ENCODE data around the gene PLXDC1.
"Not testable (repeated sequence)": the region's sequence is repeated elsewhere in the genome, so short reads cannot be mapped to it uniquely, and the experiment has no call there.

The PLXDC1 gene

GRCh38 chr17:39054111-39054645, 97.3 kb downstream of the PLXDC1 start:
- Histone ChIP-seq H3K4me1 (ENCODE audit: control insufficient read depth, insufficient read depth, low read length) (no peaks in the 10 kb centered on the region), H3K27ac (ENCODE audit: extremely low read depth, low read depth, low read length) (no peak overlapping the region), H3K4me3 (ENCODE audit: low read depth, low read length) (no peak overlapping the region), H3K9me3 (ENCODE audit: control insufficient read depth, insufficient read depth, low read depth, low read length) (no peaks in the 10 kb centered on the region), H3K36me3 (ENCODE audit: control insufficient read depth in 2 of 2, insufficient read depth in 1 of 2, low read length in 2 of 2) (no peaks in the 10 kb centered on the region)
- ChIA-PET POLR2A (interaction anchor here (1.2 kb wide), 1 partner anchor 99 kb away, joined by 3 read pairs; no protein-coding TSS in a partner anchor), CTCF (interaction anchor here (1.1 kb wide), 1 partner anchor 10 kb away, joined by 3 read pairs; no protein-coding TSS in a partner anchor)
- TF ChIP-seq MEIS1 (CRISPR knock-in tag; IDR thresholded peaks at IDR 0.05; ENCODE audit: borderline replicate concordance), result no peak
- TF ChIP-seq PRDM6 (tag by site-specific recombination; IDR thresholded peaks at IDR 0.05), result no peak
- TF ChIP-seq ZNF629 (tag by site-specific recombination; IDR thresholded peaks at IDR 0.05), result no peak
- TF ChIP-seq ZNF169 (tag by site-specific recombination; IDR thresholded peaks at IDR 0.05), result no peak
- no peak for TF ChIP-seq ZNF248 (tag by site-specific recombination; IDR thresholded peaks at IDR 0.05)
- TF ChIP-seq GLIS2 (tag by site-specific recombination; IDR thresholded peaks at IDR 0.05), result no peak
- no peak for TF ChIP-seq EGR2 (tag by site-specific recombination; IDR thresholded peaks at IDR 0.05; ENCODE audit: low read depth)
- no peak for TF ChIP-seq ZFP41 (tag by site-specific recombination; IDR thresholded peaks at IDR 0.05; ENCODE audit: borderline replicate concordance)
- no peak for TF ChIP-seq ZFP69B (tag by site-specific recombination; IDR thresholded peaks at IDR 0.05)
- TF ChIP-seq KLF16 (tag by site-specific recombination; IDR thresholded peaks at IDR 0.05), result no peak
- no peak for TF ChIP-seq ZNF23 (tag by site-specific recombination; IDR thresholded peaks at IDR 0.05; ENCODE audit: borderline replicate concordance)
- no peak for TF ChIP-seq YY2 (tag by site-specific recombination; IDR thresholded peaks at IDR 0.05)
- TF ChIP-seq ZBTB7A (tag by site-specific recombination; IDR thresholded peaks at IDR 0.05; ENCODE audit: low read depth), result no peak
- no peak for TF ChIP-seq ZNF366 (tag by site-specific recombination; conservative IDR thresholded peaks at IDR 0.05)
- TF ChIP-seq HOXC10 (CRISPR knock-in tag; IDR thresholded peaks at IDR 0.05), result no peak

- H3K4me1 ChIP-seq (ENCODE audit: control insufficient read depth, insufficient read depth, low read length); POLR2A ChIA-PET; H3K27ac ChIP-seq (ENCODE audit: extremely low read depth, low read depth, low read length); H3K9me3 ChIP-seq (ENCODE audit: control insufficient read depth, insufficient read depth, low read depth, low read length); H3K4me3 ChIP-seq (ENCODE audit: low read depth, low read length); H3K36me3 ChIP-seq (ENCODE audit: control insufficient read depth in 2 of 2, insufficient read depth in 1 of 2, low read length in 2 of 2); CTCF ChIA-PET: not testable (repeated sequence)
- peak; percentile 84; the same call in 1 of the 2 replicates for TF ChIP-seq ZNF146 (tag by site-specific recombination; IDR thresholded peaks at IDR 0.05)
Measured at GRCh38 chr17:39052423-39052822, 99.0 kb downstream of the PLXDC1 start.

- CTCF ChIA-PET, result interaction anchor here (0.7 kb wide), 1 partner anchor 111 kb away, joined by 3 read pairs; no protein-coding TSS in a partner anchor
- Histone ChIP-seq H3K36me3 (ENCODE audit: control insufficient read depth in 2 of 2, insufficient read depth in 1 of 2, low read length in 2 of 2) (no peaks in the 10 kb centered on the region), H3K4me3 (ENCODE audit: low read depth, low read length) (no peak overlapping the region), H3K9me3 (ENCODE audit: control insufficient read depth, insufficient read depth, low read depth, low read length) (no peaks in the 10 kb centered on the region), H3K27ac (ENCODE audit: extremely low read depth, low read depth, low read length) (no peak overlapping the region), H3K4me1 (ENCODE audit: control insufficient read depth, insufficient read depth, low read length) (no peaks in the 10 kb centered on the region)
- POLR2A ChIA-PET, result no interaction called here
- TF ChIP-seq BCL11B (tag by site-specific recombination; IDR thresholded peaks at IDR 0.05; ENCODE audit: low read depth) (no peak), ZNF600 (tag by site-specific recombination; IDR thresholded peaks at IDR 0.05) (no peak), ZNF560 (tag by site-specific recombination; IDR thresholded peaks at IDR 0.05; ENCODE audit: borderline replicate concordance) (no peak), MYNN (tag by site-specific recombination; IDR thresholded peaks at IDR 0.05; ENCODE audit: borderline replicate concordance) (no peak), ZNF398 (tag by site-specific recombination; IDR thresholded peaks at IDR 0.05) (no peak), ZNF707 (tag by site-specific recombination; IDR thresholded peaks at IDR 0.05) (no peak), ZNF223 (tag by site-specific recombination; IDR thresholded peaks at IDR 0.05) (no peak), ZNF624 (tag by site-specific recombination; IDR thresholded peaks at IDR 0.05) (no peak), ELK4 (IDR thresholded peaks at IDR 0.05; ENCODE audit: borderline replicate concordance, low read depth, low read length) (no peak), YY1 (tag by site-specific recombination; IDR thresholded peaks at IDR 0.05) (no peak), ZBTB1 (tag by site-specific recombination; IDR thresholded peaks at IDR 0.05) (no peak), ZNF544 (tag by site-specific recombination; IDR thresholded peaks at IDR 0.05) (no peak), ZNF10 (tag by site-specific recombination; IDR thresholded peaks at IDR 0.05) (no peak), ZNF623 (tag by site-specific recombination; IDR thresholded peaks at IDR 0.05) (no peak)
Measured at GRCh38 chr17:39051001-39051585, 100.3 kb downstream of the PLXDC1 start.
